Measurements from ENCODE around the gene GLS2. TPM values are rescaled to one million over a fixed set of nuclear protein-coding genes. Genes with fewer than 3 reads are reported as not detected.
"Not testable (repeated sequence)": the region's sequence is repeated elsewhere in the genome, so short reads cannot be mapped to it uniquely, and the experiment has no call there.

GLS2 gene
- total RNA-seq, 1 donor from 2014 or later, result 4.8 TPM

DNA sequence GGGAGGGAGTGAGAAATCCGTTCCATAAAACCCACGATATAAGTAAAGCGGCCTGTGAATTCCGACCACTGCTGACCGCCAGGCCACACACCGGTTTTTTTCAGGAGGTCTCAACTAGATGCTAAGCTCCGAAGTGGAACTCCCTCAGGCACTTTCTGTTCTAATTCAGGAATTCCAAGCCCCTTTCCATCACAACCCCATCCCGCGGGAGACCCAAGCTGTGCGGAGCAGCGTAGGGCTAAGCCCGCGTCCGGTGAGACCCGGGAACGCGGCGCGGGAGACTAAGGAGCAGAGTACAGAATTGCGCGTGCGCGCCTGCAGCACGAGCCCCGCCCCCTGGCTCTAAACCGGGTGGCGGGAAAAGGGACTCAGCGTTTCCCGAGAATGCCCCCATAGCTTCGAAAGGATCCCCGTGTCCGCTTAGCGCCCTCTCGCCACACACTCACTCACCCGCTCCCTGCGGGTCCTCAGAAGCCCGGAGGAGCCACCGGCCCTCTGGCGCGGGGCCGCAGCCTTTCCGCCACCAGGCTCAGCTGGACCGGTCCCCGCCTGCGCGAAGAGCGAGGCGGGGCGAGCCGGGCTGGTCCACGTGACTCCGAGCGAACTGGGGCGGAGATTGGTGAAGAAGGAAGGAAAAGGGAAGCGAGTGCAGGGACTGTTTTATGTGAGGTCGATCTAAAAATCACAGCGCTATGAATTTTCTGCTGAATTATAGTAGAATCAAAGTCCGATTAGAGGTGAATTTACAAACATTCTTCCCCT lies 38.9 kb downstream of the GLS2 start, which contains the start of gene TIMELESS:
TSS of gene TIMELESS (minus strand) at position 567 of the 762 bp plus-strand sequence. CDS start 15,256 bp downstream, outside the sequence.
- H3K4me1 ChIP-seq, result peaks cover 12% of the 10 kb centered on the region
- intact Hi-C loops (cut with DNase I), result no loop called here
- no peaks in the 10 kb centered on the region for H3K27me3 ChIP-seq (ENCODE audit: low read depth)
- no peaks in the 10 kb centered on the region for H3K9me3 ChIP-seq
- DNase-seq, result peak; percentile 92
- peak within 1 kb of the TSS; percentile 87 for H3K27ac ChIP-seq
- H3K36me3 ChIP-seq, result no peaks in the 10 kb centered on the region
- ATAC-seq, result peak; percentile 98 to 99
- peak within 1 kb of the TSS; percentile 79 for H3K4me3 ChIP-seq
- TF ChIP-seq, protein P1, sequence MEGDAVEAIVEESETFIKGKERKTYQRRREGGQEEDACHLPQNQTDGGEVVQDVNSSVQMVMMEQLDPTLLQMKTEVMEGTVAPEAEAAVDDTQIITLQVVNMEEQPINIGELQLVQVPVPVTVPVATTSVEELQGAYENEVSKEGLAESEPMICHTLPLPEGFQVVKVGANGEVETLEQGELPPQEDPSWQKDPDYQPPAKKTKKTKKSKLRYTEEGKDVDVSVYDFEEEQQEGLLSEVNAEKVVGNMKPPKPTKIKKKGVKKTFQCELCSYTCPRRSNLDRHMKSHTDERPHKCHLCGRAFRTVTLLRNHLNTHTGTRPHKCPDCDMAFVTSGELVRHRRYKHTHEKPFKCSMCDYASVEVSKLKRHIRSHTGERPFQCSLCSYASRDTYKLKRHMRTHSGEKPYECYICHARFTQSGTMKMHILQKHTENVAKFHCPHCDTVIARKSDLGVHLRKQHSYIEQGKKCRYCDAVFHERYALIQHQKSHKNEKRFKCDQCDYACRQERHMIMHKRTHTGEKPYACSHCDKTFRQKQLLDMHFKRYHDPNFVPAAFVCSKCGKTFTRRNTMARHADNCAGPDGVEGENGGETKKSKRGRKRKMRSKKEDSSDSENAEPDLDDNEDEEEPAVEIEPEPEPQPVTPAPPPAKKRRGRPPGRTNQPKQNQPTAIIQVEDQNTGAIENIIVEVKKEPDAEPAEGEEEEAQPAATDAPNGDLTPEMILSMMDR (IDR thresholded peaks at IDR 0.05), result no peak

DNA sequence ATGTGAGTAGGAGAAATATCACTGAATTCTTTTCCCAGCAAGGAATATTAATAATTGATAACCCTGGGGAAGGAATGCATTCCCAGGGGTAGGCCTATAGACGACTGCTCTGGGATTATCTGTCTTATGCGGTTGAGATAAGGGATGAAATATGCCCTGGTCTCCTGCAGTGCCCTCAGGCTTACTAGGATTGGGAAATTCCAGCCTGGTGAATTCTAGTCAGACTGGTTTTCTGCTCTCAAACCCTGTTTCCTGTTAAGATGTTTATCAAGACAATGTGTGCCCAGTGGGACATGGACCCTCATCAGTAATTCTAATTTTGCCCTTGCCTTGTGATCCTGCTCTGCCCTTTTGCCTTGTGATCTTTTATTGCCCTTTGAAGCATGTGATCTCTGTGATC lies 44.8 kb downstream of the GLS2 start:
- intact Hi-C loops (cut with DNase I); H3K27ac ChIP-seq; DNase-seq; ATAC-seq; H3K4me3 ChIP-seq; H3K4me1 ChIP-seq; H3K27me3 ChIP-seq (ENCODE audit: low read depth); H3K9me3 ChIP-seq; H3K36me3 ChIP-seq: not testable (repeated sequence)

DNA sequence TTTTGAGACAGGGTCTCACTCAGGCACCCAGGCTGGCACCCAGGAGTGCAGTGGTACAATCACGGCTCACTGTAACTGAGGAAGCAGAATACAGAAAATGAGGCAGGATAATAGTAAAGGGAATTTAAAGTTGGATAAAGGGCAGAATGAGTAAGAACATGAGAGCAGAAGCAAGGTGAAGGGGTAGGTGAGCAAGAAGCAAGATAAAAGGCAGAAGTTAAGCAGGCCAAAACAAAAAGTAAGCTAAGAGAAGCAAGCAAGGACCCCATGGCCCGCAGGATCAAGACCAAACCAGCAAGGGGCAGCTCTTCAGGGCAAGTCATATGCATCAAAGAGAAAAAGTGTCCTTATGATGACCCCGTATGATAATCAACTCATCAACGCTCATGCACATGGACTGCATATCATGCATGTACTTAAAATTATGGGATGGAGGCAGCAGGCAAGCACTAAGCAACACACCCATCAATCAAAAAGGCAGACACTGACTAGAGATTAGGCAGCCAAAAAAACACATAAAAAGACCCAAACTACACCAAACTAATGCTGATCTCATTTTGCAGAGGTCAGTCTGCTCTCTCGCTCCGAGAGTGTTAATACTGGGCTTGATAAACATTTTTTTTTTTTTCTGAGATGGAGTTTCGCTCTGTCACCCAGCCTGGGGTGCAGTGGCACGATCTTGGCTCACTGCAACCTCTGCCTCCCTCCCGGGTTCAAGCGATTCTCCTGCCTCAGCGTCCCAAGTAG lies 50.4 kb downstream of the GLS2 start:
- DNase-seq, result no peak
- Histone ChIP-seq H3K4me1 (no peaks in the 10 kb centered on the region), H3K4me3 (no peak overlapping the region), H3K27me3 (ENCODE audit: low read depth) (no peaks in the 10 kb centered on the region), H3K36me3 (peaks cover 11% of the 10 kb centered on the region), H3K27ac (no peak overlapping the region), H3K9me3 (no peaks in the 10 kb centered on the region)
- ATAC-seq, result no peak
- intact Hi-C loops (cut with DNase I), result no loop called here
- TF ChIP-seq, protein P1 (IDR thresholded peaks at IDR 0.05), result no peak

DNA sequence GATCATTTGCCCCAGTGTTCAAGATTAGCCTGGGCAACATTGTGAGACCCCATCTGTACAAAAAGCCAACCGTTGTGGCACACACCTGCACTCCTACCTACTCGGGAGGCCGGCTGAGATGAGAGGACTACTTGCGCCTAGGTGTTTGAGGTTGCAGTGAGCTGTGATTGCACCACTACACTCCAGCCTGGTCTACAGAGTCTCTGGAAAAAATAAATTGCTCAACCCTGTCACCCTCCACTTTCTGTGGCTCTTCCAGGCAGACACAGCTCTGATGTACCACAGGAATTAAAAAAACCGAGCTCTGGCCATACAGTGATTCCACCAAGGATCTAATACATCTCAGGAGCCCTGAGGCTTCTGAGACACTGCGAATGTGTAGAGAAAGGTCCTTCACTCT lies 53.1 kb downstream of the GLS2 start:
- ATAC-seq (no peak), DNase-seq (no peak)
- no peak overlapping the region for H3K4me3 ChIP-seq
- no peaks in the 10 kb centered on the region for H3K4me1 ChIP-seq
- H3K9me3 ChIP-seq, result no peaks in the 10 kb centered on the region
- no peak overlapping the region for H3K27ac ChIP-seq
- TF ChIP-seq, protein P1 (IDR thresholded peaks at IDR 0.05), result no peak
- peaks cover 25% of the 10 kb centered on the region for H3K36me3 ChIP-seq
- H3K27me3 ChIP-seq (ENCODE audit: low read depth), result no peaks in the 10 kb centered on the region
- intact Hi-C loops (cut with DNase I), result no loop called here

DNA sequence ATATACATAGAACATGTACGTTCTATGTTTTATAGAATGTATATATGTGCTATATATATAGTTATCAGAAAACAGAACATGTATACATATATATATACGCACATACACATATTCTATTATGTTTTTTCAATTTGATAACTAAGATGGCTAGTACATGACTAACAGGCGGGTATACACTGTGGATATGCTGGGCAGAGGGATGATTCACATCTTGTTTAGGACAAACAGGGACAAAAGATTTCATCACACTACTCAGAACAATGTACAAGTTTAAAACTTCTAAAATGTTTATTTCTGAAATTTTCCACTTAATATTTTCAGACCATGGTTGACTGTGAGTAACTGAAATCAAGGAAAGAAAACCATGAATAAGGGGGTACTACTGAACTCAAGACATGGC lies 56.1 kb downstream of the GLS2 start:
- H3K36me3 ChIP-seq, result peaks cover 43% of the 10 kb centered on the region
- H3K4me3 ChIP-seq, result no peak overlapping the region
- no peak overlapping the region for H3K27ac ChIP-seq
- H3K9me3 ChIP-seq, result no peaks in the 10 kb centered on the region
- H3K4me1 ChIP-seq, result no peaks in the 10 kb centered on the region
- H3K27me3 ChIP-seq (ENCODE audit: low read depth), result no peaks in the 10 kb centered on the region
- intact Hi-C loops (cut with DNase I), result no loop called here
- no peak for ATAC-seq
- DNase-seq, result no peak
- TF ChIP-seq, protein P1 (IDR thresholded peaks at IDR 0.05), result no peak

DNA sequence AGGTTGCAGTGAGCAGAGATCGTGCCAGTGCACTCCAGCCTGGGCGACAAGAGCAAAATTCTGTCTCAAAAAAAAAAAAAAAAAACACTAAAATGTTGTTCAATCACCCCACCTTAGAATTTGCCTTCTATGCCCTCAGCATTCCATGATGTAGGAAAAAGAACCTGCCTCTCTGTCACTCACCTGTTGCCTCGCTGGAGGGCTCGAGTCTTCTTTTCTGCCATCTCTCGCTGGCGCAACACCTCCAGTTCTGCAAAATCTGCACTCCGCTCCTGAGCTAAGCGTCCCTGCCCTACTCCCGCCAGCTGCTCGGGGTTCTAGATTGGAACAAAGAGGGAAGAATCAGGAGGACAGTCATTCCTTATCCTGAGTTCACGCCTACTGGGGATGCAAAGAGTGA lies 56.7 kb downstream of the GLS2 start:
- no peaks in the 10 kb centered on the region for H3K4me1 ChIP-seq
- TF ChIP-seq, protein P1 (IDR thresholded peaks at IDR 0.05), result no peak
- no peaks in the 10 kb centered on the region for H3K9me3 ChIP-seq
- H3K36me3 ChIP-seq, result peaks cover 43% of the 10 kb centered on the region
- H3K4me3 ChIP-seq, result no peak overlapping the region
- intact Hi-C loops (cut with DNase I), result no loop called here
- no peak overlapping the region for H3K27ac ChIP-seq
- DNase-seq (no peak), ATAC-seq (no peak)
- H3K27me3 ChIP-seq (ENCODE audit: low read depth), result no peaks in the 10 kb centered on the region

Measured in lower lobe of right lung (tissue), 2 donors.